ENCODE measurements around the gene ACAD10. TPM values are rescaled to one million over a fixed set of nuclear protein-coding genes. Genes with fewer than 3 reads are reported as not detected.

Gene ACAD10
- total and polyA plus RNA-seq, 2 of the 13 experiments (the other 11 are each of a cell fraction or from before 2014, with no cell fraction given), result 15.2 to 16.3 TPM

GRCh38 chr12:111777345-111778045 lies 91.6 kb downstream of the ACAD10 start (continued):
- TF ChIP-seq, protein P1, sequence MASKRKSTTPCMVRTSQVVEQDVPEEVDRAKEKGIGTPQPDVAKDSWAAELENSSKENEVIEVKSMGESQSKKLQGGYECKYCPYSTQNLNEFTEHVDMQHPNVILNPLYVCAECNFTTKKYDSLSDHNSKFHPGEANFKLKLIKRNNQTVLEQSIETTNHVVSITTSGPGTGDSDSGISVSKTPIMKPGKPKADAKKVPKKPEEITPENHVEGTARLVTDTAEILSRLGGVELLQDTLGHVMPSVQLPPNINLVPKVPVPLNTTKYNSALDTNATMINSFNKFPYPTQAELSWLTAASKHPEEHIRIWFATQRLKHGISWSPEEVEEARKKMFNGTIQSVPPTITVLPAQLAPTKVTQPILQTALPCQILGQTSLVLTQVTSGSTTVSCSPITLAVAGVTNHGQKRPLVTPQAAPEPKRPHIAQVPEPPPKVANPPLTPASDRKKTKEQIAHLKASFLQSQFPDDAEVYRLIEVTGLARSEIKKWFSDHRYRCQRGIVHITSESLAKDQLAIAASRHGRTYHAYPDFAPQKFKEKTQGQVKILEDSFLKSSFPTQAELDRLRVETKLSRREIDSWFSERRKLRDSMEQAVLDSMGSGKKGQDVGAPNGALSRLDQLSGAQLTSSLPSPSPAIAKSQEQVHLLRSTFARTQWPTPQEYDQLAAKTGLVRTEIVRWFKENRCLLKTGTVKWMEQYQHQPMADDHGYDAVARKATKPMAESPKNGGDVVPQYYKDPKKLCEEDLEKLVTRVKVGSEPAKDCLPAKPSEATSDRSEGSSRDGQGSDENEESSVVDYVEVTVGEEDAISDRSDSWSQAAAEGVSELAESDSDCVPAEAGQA (IDR thresholded peaks at IDR 0.05; ENCODE audit: low read depth), result no peak
- TF ChIP-seq, protein P1 (CRISPR knock-in tag; IDR thresholded peaks at IDR 0.05; ENCODE audit: borderline replicate concordance), result no peak
- TF ChIP-seq, protein P2, sequence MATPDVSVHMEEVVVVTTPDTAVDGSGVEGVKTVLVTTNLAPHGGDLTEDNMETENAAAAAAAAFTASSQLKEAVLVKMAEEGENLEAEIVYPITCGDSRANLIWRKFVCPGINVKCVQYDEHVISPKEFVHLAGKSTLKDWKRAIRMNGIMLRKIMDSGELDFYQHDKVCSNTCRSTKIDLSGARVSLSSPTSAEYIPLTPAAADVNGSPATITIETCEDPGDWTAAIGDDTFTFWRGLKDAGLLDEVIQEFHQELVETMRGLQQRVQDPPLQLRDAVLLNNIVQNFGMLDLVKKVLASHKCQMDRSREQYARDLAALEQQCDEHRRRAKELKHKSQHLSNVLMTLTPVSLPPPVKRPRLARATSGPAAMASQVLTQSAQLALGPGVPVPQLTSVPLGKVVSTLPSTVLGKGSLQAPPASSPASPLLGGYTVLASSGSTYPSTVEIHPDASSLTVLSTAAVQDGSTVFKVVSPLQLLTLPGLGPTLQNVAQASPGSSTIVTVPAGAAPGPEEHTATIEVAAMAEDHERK (CRISPR knock-in tag; IDR thresholded peaks at IDR 0.05; ENCODE audit: low read depth), result no peak
- TF ChIP-seq ZNF101 (CRISPR knock-in tag; IDR thresholded peaks at IDR 0.05; ENCODE audit: borderline replicate concordance, low read depth) (no peak), TOE1 (CRISPR knock-in tag; IDR thresholded peaks at IDR 0.05) (no peak), ZNF577 (CRISPR knock-in tag; IDR thresholded peaks at IDR 0.05; ENCODE audit: borderline replicate concordance, low read depth) (no peak), FLYWCH1 (CRISPR knock-in tag; IDR thresholded peaks at IDR 0.05) (no peak), STAG1 (CRISPR knock-in tag; IDR thresholded peaks at IDR 0.05) (no peak), MZF1 (CRISPR knock-in tag; IDR thresholded peaks at IDR 0.05; ENCODE audit: borderline replicate concordance) (no peak), GABPA (IDR thresholded peaks at IDR 0.05; ENCODE audit: low read depth, low read length) (no peak), GABPA (CRISPR knock-in tag; IDR thresholded peaks at IDR 0.05; ENCODE audit: low read depth) (peak; percentile 49; the same call in 1 of the 2 replicates), ZNF790 (CRISPR knock-in tag; IDR thresholded peaks at IDR 0.05; ENCODE audit: borderline replicate concordance) (no peak), TOPORS (CRISPR knock-in tag; IDR thresholded peaks at IDR 0.05) (no peak), SMAD9 (CRISPR knock-in tag; IDR thresholded peaks at IDR 0.05) (no peak), ZNF605 (CRISPR knock-in tag; IDR thresholded peaks at IDR 0.05) (no peak), YY1 (IDR thresholded peaks at IDR 0.05; ENCODE audit: insufficient read depth, insufficient replicate concordance, low read depth, low read length) (no peak), MTA3 (CRISPR knock-in tag; IDR thresholded peaks at IDR 0.05) (no peak), JARID2 (CRISPR knock-in tag; IDR thresholded peaks at IDR 0.05; ENCODE audit: insufficient replicate concordance) (no peak), HNRNPK (IDR thresholded peaks at IDR 0.05; ENCODE audit: low read depth, low read length, poor library complexity, severe bottlenecking) (no peak), STAT5B (CRISPR knock-in tag; IDR thresholded peaks at IDR 0.05) (no peak), HOXA3 (CRISPR knock-in tag; IDR thresholded peaks at IDR 0.05) (no peak; the same call in 1 of the 2 replicates), SUZ12 (IDR thresholded peaks at IDR 0.05; ENCODE audit: low read depth, low read length) (no peak)
- TF ChIP-seq, protein P3, sequence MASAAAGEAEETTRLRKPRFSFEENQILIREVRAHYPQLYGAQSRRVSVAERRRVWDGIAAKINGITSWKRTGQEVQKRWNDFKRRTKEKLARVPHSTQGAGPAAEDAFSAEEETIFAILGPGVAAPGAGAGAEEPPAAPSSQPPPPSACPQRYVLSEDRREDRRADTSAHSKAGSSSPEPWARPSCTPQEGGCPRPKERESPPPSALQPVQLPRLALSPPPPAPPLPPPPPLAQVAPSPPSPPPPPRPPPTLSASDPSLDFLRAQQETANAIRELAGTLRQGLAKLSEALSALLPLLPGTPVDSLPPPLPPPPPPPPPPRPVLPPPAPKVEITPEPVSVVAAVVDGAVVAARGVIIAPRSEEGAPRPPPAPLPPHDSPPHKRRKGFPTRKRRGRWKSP (CRISPR knock-in tag; IDR thresholded peaks at IDR 0.05), result no peak

Measured in HepG2 (cell line).